ENCODE measurements around the gene ITGB1BP1. TPM values are rescaled to one million over a fixed set of nuclear protein-coding genes. Genes with fewer than 3 reads are reported as not detected.
"Not testable (repeated sequence)": the region's sequence is repeated elsewhere in the genome, so short reads cannot be mapped to it uniquely, and the experiment has no call there.

The ITGB1BP1 gene
- total RNA-seq, 2 experiments from 2014 or later: 171 to 180 TPM

- H3K4me3 Mint-ChIP-seq, H3K4me1 Mint-ChIP-seq, H3K27ac Mint-ChIP-seq, H3K36me3 Mint-ChIP-seq, DNase-seq, H3K27me3 Mint-ChIP-seq, H3K9me3 Mint-ChIP-seq: not testable (repeated sequence)
These were observed 25.1 kb downstream of the ITGB1BP1 start for GRCh38 chr2:9398251-9398650.

GRCh38 chr2:9397201-9397600 lies 26.1 kb downstream of the ITGB1BP1 start:
- DNase-seq: no peak
- Mint-ChIP-seq H3K36me3 (no peaks in the 10 kb centered on the region), H3K9me3 (no peaks in the 10 kb centered on the region), H3K4me1 (no peaks in the 10 kb centered on the region), H3K4me3 (no peak overlapping the region), H3K27ac (no peak overlapping the region), H3K27me3 (peaks cover 3% of the 10 kb centered on the region)

- no peaks in the 10 kb centered on the region for H3K36me3 Mint-ChIP-seq
- no peaks in the 10 kb centered on the region for H3K4me1 Mint-ChIP-seq
- no peaks in the 10 kb centered on the region for H3K9me3 Mint-ChIP-seq
- H3K27ac Mint-ChIP-seq: no peak overlapping the region
- no peak overlapping the region for H3K4me3 Mint-ChIP-seq
- H3K27me3 Mint-ChIP-seq: no peaks in the 10 kb centered on the region
- DNase-seq: no peak
These were observed 28.5 kb downstream of the ITGB1BP1 start for GRCh38 chr2:9394816-9395215.

GRCh38 chr2:9392898-9393765 lies 30.2 kb downstream of the ITGB1BP1 start:
- H3K36me3 Mint-ChIP-seq: no peaks in the 10 kb centered on the region
- no peak for DNase-seq
- no peak overlapping the region for H3K4me3 Mint-ChIP-seq
- no peaks in the 10 kb centered on the region for H3K9me3 Mint-ChIP-seq
- no peak overlapping the region for H3K27ac Mint-ChIP-seq
- no peaks in the 10 kb centered on the region for H3K4me1 Mint-ChIP-seq
- no peaks in the 10 kb centered on the region for H3K27me3 Mint-ChIP-seq

- no peaks in the 10 kb centered on the region for H3K4me1 Mint-ChIP-seq
- H3K27me3 Mint-ChIP-seq: no peaks in the 10 kb centered on the region
- H3K36me3 Mint-ChIP-seq: no peaks in the 10 kb centered on the region
- no peaks in the 10 kb centered on the region for H3K9me3 Mint-ChIP-seq
- H3K4me3 Mint-ChIP-seq: no peak overlapping the region
- no peak for DNase-seq
- no peak overlapping the region for H3K27ac Mint-ChIP-seq
These were observed 31.2 kb downstream of the ITGB1BP1 start for GRCh38 chr2:9391961-9392720.

- Mint-ChIP-seq H3K27me3 (no peaks in the 10 kb centered on the region), H3K4me1 (no peaks in the 10 kb centered on the region), H3K9me3 (no peaks in the 10 kb centered on the region), H3K27ac (no peak overlapping the region), H3K36me3 (no peaks in the 10 kb centered on the region), H3K4me3 (no peak overlapping the region)
- no peak for DNase-seq
These were observed 32.3 kb downstream of the ITGB1BP1 start for GRCh38 chr2:9390991-9391390.

GRCh38 chr2:9390151-9390850 lies 33.0 kb downstream of the ITGB1BP1 start:
- no peak overlapping the region for H3K4me3 Mint-ChIP-seq

GRCh38 chr2:9388950-9389911 lies 34.1 kb downstream of the ITGB1BP1 start:
- Mint-ChIP-seq H3K27me3 (no peaks in the 10 kb centered on the region), H3K27ac (no peak overlapping the region), H3K9me3 (no peaks in the 10 kb centered on the region), H3K4me1 (no peaks in the 10 kb centered on the region), H3K4me3 (no peak overlapping the region), H3K36me3 (no peaks in the 10 kb centered on the region)
- DNase-seq: no peak

More at GRCh38 chr2:9390151-9390850, 33.0 kb downstream of the ITGB1BP1 start:
- Mint-ChIP-seq H3K9me3 (no peaks in the 10 kb centered on the region), H3K36me3 (no peaks in the 10 kb centered on the region), H3K27me3 (no peaks in the 10 kb centered on the region), H3K27ac (no peak overlapping the region), H3K4me1 (no peaks in the 10 kb centered on the region)
- no peak for DNase-seq

GRCh38 chr2:9388199-9388681 lies 35.1 kb downstream of the ITGB1BP1 start:
- no peaks in the 10 kb centered on the region for H3K27me3 Mint-ChIP-seq
- no peak for DNase-seq
- no peak overlapping the region for H3K4me3 Mint-ChIP-seq
- no peaks in the 10 kb centered on the region for H3K36me3 Mint-ChIP-seq
- no peaks in the 10 kb centered on the region for H3K4me1 Mint-ChIP-seq
- no peaks in the 10 kb centered on the region for H3K9me3 Mint-ChIP-seq
- H3K27ac Mint-ChIP-seq: no peak overlapping the region

- no peak for DNase-seq
- Mint-ChIP-seq H3K36me3 (no peaks in the 10 kb centered on the region), H3K4me1 (no peaks in the 10 kb centered on the region), H3K4me3 (no peak overlapping the region), H3K27me3 (no peaks in the 10 kb centered on the region), H3K9me3 (no peaks in the 10 kb centered on the region), H3K27ac (no peak overlapping the region)
These were observed 37.5 kb downstream of the ITGB1BP1 start for GRCh38 chr2:9385841-9386240.

GRCh38 chr2:9384521-9384920 lies 38.8 kb downstream of the ITGB1BP1 start:
- H3K27ac Mint-ChIP-seq: no peak overlapping the region
- no peak overlapping the region for H3K4me3 Mint-ChIP-seq
- no peaks in the 10 kb centered on the region for H3K4me1 Mint-ChIP-seq
- H3K36me3 Mint-ChIP-seq: no peaks in the 10 kb centered on the region
- no peak for DNase-seq
- H3K9me3 Mint-ChIP-seq: no peaks in the 10 kb centered on the region
- H3K27me3 Mint-ChIP-seq: no peaks in the 10 kb centered on the region

GRCh38 chr2:9382604-9383235 lies 40.6 kb downstream of the ITGB1BP1 start:
- H3K4me3 Mint-ChIP-seq: no peak overlapping the region
- H3K27ac Mint-ChIP-seq: no peak overlapping the region
- H3K4me1 Mint-ChIP-seq: no peaks in the 10 kb centered on the region
- H3K9me3 Mint-ChIP-seq: no peaks in the 10 kb centered on the region
- no peak for DNase-seq
- H3K27me3 Mint-ChIP-seq: no peaks in the 10 kb centered on the region
- H3K36me3 Mint-ChIP-seq: no peaks in the 10 kb centered on the region

GRCh38 chr2:9380702-9381628 lies 42.4 kb downstream of the ITGB1BP1 start:
- no peaks in the 10 kb centered on the region for H3K36me3 Mint-ChIP-seq
- no peak overlapping the region for H3K4me3 Mint-ChIP-seq
- no peaks in the 10 kb centered on the region for H3K27me3 Mint-ChIP-seq
- DNase-seq: no peak
- no peaks in the 10 kb centered on the region for H3K4me1 Mint-ChIP-seq
- H3K9me3 Mint-ChIP-seq: no peaks in the 10 kb centered on the region
- H3K27ac Mint-ChIP-seq: no peak overlapping the region
